Left lung (tissue), 10 donors: Measurements from ENCODE around the gene SCIMP. TPM values are rescaled to one million over a fixed set of nuclear protein-coding genes. Genes with fewer than 3 reads are reported as not detected.
"Not testable (repeated sequence)": the region's sequence is repeated elsewhere in the genome, so short reads cannot be mapped to it uniquely, and the experiment has no call there.

ENCODE experiments used
- ATAC-seq: fragments of 200-7000 bp; cut with Tn5 transposase; one replicate; pipeline ENCODE4 v1.9.1; 2020; ENCODE audit warnings: moderate library complexity
- DNase-seq, 4 donors: peaks; one replicate each; pipeline ENCODE4 v3.0.0-alpha.2; 2013 to 2020
- H3K27ac ChIP-seq, 2 donors: fragments of 200-600 bp; sonication (generic) in 1 of 2; one replicate each; pipeline versions ENCODE4 v1.5.0 to v1.8.0; 2020 to 2021
- H3K27me3 ChIP-seq, 2 donors: fragments of 200-600 bp; sonication (generic) in 1 of 2; one replicate each; pipeline versions ENCODE4 v1.5.0 to v1.8.0; 2020 to 2021
- H3K36me3 ChIP-seq, 2 donors: fragments of 200-600 bp; sonication (generic) in 1 of 2; one replicate each; pipeline versions ENCODE4 v1.5.0 to v1.8.0; 2020 to 2021
- H3K4me1 ChIP-seq, 2 donors: fragments of 200-600 bp; one replicate each; pipeline ENCODE4 v1.8.0; 2021
- H3K4me3 ChIP-seq, 2 donors: fragments of 200-600 bp; sonication (generic) in 1 of 2; one replicate each; pipeline versions ENCODE4 v1.5.0 to v1.8.0; 2020 to 2021; ENCODE audit warnings: mild to moderate bottlenecking in 1 of 2
- H3K9me3 ChIP-seq, 2 donors: fragments of 200-600 bp; sonication (generic) in 1 of 2; one replicate each; pipeline versions ENCODE4 v1.5.0 to v1.8.0; 2020 to 2021
- CTCF ChIP-seq, 2 donors: fragments of 200-600 bp; sonication (generic) in 1 of 2; IDR thresholded peaks; one replicate each; pipeline versions ENCODE4 v1.5.0 to v1.8.0; 2021; ENCODE audit warnings: antibody characterized with exemption in 2 of 2
- intact Hi-C, 2 donors: fragments of 100-400 bp; cut with DNase I; formaldehyde crosslinking; loops; one replicate each; pipeline versions ENCODE4 v1.11.2 to v1.14.2; 2022
- polyA plus RNA-seq, 6 donors: library from polyadenylated mRNA; unstranded; fragments of 120-200 nt; gene quantifications; one replicate each; pipeline ENCODE4 v1.2.1, GENCODE V29; 2013; ENCODE audit not compliant: insufficient read length in 6 of 6
- total RNA-seq, 2 donors: library from RNA; stranded (reverse); fragmentation: NEBNext Ultra II Directional; extraction: Animal tissue kit (Norgen Biotek cat#: 25700); gene quantifications; one replicate each; pipeline ENCODE4 v1.2.1, GENCODE V29; 2021
- donor health status: DM: no; HTN: yes; CAD: no.
- donor health status: DM: no; HTN: no; CAD: no.

The SCIMP gene
- total and polyA plus RNA-seq, 8 donors: 1.7 to 20.0 (median 2.3) TPM

- ATAC-seq (no peak), DNase-seq (peak in 1 of 4 donors; percentile 1)
- intact Hi-C loops: no loop called here
- no peaks in the 10 kb centered on the region for H3K9me3 ChIP-seq
- no peaks in the 10 kb centered on the region for H3K27me3 ChIP-seq
- no peaks in the 10 kb centered on the region for H3K36me3 ChIP-seq
- peaks cover 0 to 7% of the 10 kb centered on the region in 2 donors for H3K4me1 ChIP-seq
- H3K27ac ChIP-seq: no peak overlapping the region
- H3K4me3 ChIP-seq: no peak overlapping the region
- no peak for TF ChIP-seq CTCF (IDR thresholded peaks at IDR 0.05)
Observed at GRCh38 chr17:5164436-5164835, 70.2 kb downstream of the SCIMP start.

- H3K9me3 ChIP-seq, H3K27me3 ChIP-seq, H3K27ac ChIP-seq, DNase-seq, intact Hi-C loops, H3K36me3 ChIP-seq, ATAC-seq, H3K4me3 ChIP-seq, H3K4me1 ChIP-seq: not testable (repeated sequence)
Observed at GRCh38 chr17:5161793-5162192, 72.9 kb downstream of the SCIMP start.

GRCh38 chr17:5160702-5161101 lies 74.0 kb downstream of the SCIMP start:
- H3K4me1 ChIP-seq, ATAC-seq, intact Hi-C loops: not testable (repeated sequence)

More at GRCh38 chr17:5160702-5161101, 74.0 kb downstream of the SCIMP start:
- not testable (repeated sequence) for H3K4me3 ChIP-seq, H3K36me3 ChIP-seq, H3K27me3 ChIP-seq, H3K9me3 ChIP-seq, H3K27ac ChIP-seq, DNase-seq

Other genes with a start within 250 kb of the SCIMP start
- gene CAMTA2, start 247.2 kb downstream of the SCIMP start, total RNA-seq: 10 to 100 TPM; 51.3 to 64.9 TPM
- gene CAMTA2, start 247.2 kb downstream of the SCIMP start, polyA plus RNA-seq: 10 to 100 TPM; 28.6 to 40.8 (median 33.3) TPM
- 1 to 10 TPM; 1.0 to 2.4 TPM for gene INCA1, start 237.3 kb downstream of the SCIMP start, total RNA-seq
- gene INCA1, start 237.3 kb downstream of the SCIMP start, polyA plus RNA-seq: 10 to 100 TPM in 2 of 6 donors, 1 to 10 TPM in 4; 8.1 to 11.5 (median 9.1) TPM
- 100 to 1,000 TPM; 205 to 239 TPM for gene KIF1C, start 236.9 kb downstream of the SCIMP start, total RNA-seq
- 10 to 100 TPM; 48.9 to 75.0 (median 65.9) TPM for gene KIF1C, start 236.9 kb downstream of the SCIMP start, polyA plus RNA-seq
- under 1 TPM; 0.58 to 0.73 TPM for gene SLC52A1, start 199.4 kb downstream of the SCIMP start, total RNA-seq
- under 1 TPM; 0.13 to 0.34 (median 0.25) TPM for gene SLC52A1, start 199.4 kb downstream of the SCIMP start, polyA plus RNA-seq
- gene ZFP3, start 156.4 kb downstream of the SCIMP start, total RNA-seq: 1 to 10 TPM; 4.9 to 5.7 TPM
- gene ZFP3, start 156.4 kb downstream of the SCIMP start, polyA plus RNA-seq: 10 to 100 TPM in 1 of 6 donors, 1 to 10 TPM in 5; 8.7 to 10.3 (median 9.5) TPM
- gene ZNF232, start 123.0 kb downstream of the SCIMP start, total RNA-seq: 10 to 100 TPM in 1 of 2 donors, 1 to 10 TPM in 1; 7.7 to 12.5 TPM
- 10 to 100 TPM; 16.9 to 50.6 (median 42.3) TPM for gene ZNF232, start 123.0 kb downstream of the SCIMP start, polyA plus RNA-seq
- gene USP6, start 118.8 kb downstream of the SCIMP start, total RNA-seq: under 1 TPM; 0.15 to 0.21 TPM
- 10 to 100 TPM in 3 of 6 donors, 1 to 10 TPM in 3; 2.0 to 16.5 (median 11.4) TPM for gene USP6, start 118.8 kb downstream of the SCIMP start, polyA plus RNA-seq
- 1 to 10 TPM; 6.5 to 7.1 TPM for gene ZNF594, start 43.0 kb downstream of the SCIMP start, total RNA-seq
- 10 to 100 TPM; 18.7 to 22.5 (median 19.3) TPM for gene ZNF594, start 43.0 kb downstream of the SCIMP start, polyA plus RNA-seq
- gene RABEP1, start 47.4 kb upstream of the SCIMP start, total RNA-seq: 10 to 100 TPM; 37.0 to 44.2 TPM
- 10 to 100 TPM; 52.3 to 60.1 (median 56.7) TPM for gene RABEP1, start 47.4 kb upstream of the SCIMP start, polyA plus RNA-seq
- gene NUP88, start 184.8 kb upstream of the SCIMP start, total RNA-seq: 10 to 100 TPM; 33.0 to 44.5 TPM
- 10 to 100 TPM; 61.7 to 74.9 (median 66.8) TPM for gene NUP88, start 184.8 kb upstream of the SCIMP start, polyA plus RNA-seq
- gene RPAIN, start 185.3 kb upstream of the SCIMP start, total RNA-seq: 10 to 100 TPM; 31.8 to 35.6 TPM
- 10 to 100 TPM; 77.8 to 96.2 (median 87.6) TPM for gene RPAIN, start 185.3 kb upstream of the SCIMP start, polyA plus RNA-seq
- 100 to 1,000 TPM in 1 of 2 donors, 10 to 100 TPM in 1; 66.3 to 142 TPM for gene C1QBP, start 204.3 kb upstream of the SCIMP start, total RNA-seq
- gene C1QBP, start 204.3 kb upstream of the SCIMP start, polyA plus RNA-seq: 100 to 1,000 TPM; 103 to 115 (median 113) TPM
- gene DHX33, start 234.1 kb upstream of the SCIMP start, total RNA-seq: 10 to 100 TPM; 11.5 to 11.9 TPM
- 10 to 100 TPM; 19.1 to 22.8 (median 19.6) TPM for gene DHX33, start 234.1 kb upstream of the SCIMP start, polyA plus RNA-seq